ENCODE data around the gene GLI3.

GLI3 gene

GRCh38 chr7:42154173-42154572 is 82.8 kb downstream of the GLI3 start:
- peak overlapping the region; percentile 77 for H3K27ac ChIP-seq
- TF ChIP-seq CTCF (conservative IDR thresholded peaks at IDR 0.05), result no peak

DNA sequence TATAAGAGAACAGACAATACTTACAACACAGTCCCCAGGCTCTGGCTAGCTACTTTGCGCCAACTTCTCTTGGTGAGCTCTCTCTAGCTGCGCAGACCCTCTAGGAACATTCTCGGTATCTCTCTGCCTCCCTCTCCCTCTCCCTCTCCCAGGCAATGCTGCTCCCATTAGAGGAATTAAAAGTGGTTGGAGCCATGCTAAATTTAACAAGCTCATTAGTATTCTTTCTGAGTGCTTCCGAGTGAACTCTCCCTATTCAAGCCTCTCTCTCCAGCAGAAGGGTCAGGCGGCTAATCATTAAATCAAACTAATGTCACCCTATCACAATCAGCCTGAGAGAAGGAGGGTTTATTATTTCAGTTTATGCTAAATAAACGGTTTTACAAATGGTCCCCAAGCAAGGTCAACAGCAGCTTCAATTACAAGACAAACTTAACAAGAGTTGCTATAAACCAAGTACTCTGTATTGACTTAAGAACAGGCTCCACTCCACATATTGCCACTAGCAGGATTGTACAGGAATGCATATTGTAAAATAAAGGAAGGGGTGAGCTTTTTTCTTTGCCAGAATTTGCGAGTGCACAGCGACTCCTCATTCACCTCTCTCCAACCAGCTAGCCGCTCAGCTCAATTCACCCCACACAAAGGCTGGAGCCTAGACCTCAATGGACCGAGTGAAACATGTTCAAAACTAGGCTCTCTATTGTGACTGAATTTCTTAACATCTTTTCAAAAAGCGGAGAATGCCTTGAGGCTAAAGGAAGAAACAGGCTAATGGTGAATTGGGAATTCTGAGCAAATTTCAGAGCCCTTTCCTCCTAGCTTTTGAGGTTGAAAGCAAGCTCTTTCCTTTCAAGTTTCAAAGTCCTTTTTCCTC is 84.4 kb downstream of the GLI3 start:
- no peak for TF ChIP-seq CTCF (conservative IDR thresholded peaks at IDR 0.05)
- H3K27ac ChIP-seq, result peak overlapping the region; percentile 77

GRCh38 chr7:42151309-42151708 is 85.7 kb downstream of the GLI3 start:
- no peak for TF ChIP-seq CTCF (conservative IDR thresholded peaks at IDR 0.05)
- peak overlapping the region; percentile 77 for H3K27ac ChIP-seq

DNA sequence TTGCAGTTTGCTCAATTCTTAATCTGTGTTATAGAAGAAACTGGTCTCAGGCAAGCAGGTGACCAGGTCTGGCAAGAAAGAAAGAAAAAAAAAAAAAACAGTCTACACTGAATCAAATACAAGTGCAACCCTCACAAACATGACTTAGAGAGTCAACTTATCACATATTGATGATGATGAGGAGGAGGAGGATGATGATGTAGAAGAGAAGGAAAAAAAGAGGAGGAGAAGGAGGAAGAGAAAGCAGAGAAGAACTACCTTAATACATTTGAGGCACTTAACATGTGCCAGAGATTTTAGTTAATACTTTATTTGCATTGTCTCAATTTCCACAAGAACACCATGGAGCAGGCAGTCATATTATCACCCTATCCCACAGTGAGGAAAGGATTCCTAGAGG is 91.5 kb downstream of the GLI3 start:
- no peak overlapping the region for H3K27ac ChIP-seq
- no peak for TF ChIP-seq CTCF (conservative IDR thresholded peaks at IDR 0.05)

DNA sequence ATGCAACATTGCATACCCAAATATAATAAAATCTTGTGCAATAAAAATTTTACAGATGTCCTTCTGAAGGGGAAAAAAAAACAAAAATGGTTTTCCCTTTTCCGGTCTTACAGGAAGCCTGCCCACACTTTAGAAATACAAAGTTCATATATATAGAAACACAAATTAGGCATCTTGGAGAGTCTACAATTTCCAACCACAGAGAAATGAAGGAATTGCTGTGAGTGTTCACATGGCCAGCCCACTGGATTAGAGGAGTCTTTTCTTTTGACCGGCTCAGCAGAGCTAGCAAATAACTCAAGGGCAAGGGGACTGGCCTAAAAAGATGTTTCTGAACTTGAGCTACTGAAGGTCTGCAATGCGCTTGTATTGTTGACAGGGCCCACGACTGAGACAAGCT is 92.4 kb downstream of the GLI3 start:
- no peak overlapping the region for H3K27ac ChIP-seq
- no peak for TF ChIP-seq CTCF (conservative IDR thresholded peaks at IDR 0.05)

- no peak overlapping the region for H3K27ac ChIP-seq
These were observed 93.1 kb downstream of the GLI3 start for GRCh38 chr7:42143711-42144600.

More at GRCh38 chr7:42143711-42144600, 93.1 kb downstream of the GLI3 start:
- TF ChIP-seq CTCF (conservative IDR thresholded peaks at IDR 0.05), result no peak

Measured in VCaP (cell line).